Limb (tissue), 2 donors: ENCODE data around the gene NME2.
"Not testable (repeated sequence)": the region's sequence is repeated elsewhere in the genome, so short reads cannot be mapped to it uniquely, and the experiment has no call there.

Experiments
- DNase-seq, 2 donors: peaks; one replicate each; pipeline ENCODE4 v3.0.0-alpha.2; 2016; ENCODE audit errors: extremely low spot score in 2 of 2

Gene NME2

GRCh38 chr17:51152766-51153209 lies 13.4 kb upstream of the NME2 start:
- no peak for DNase-seq

GRCh38 chr17:51153210-51154072 lies 12.8 kb upstream of the NME2 start, which contains the start of gene NME1:
TSS of gene NME1 (plus strand) at chr17:51153559. CDS start at chr17:51155655, 2,096 bp downstream.
- peak; percentile 98 to 99 for DNase-seq

DNA sequence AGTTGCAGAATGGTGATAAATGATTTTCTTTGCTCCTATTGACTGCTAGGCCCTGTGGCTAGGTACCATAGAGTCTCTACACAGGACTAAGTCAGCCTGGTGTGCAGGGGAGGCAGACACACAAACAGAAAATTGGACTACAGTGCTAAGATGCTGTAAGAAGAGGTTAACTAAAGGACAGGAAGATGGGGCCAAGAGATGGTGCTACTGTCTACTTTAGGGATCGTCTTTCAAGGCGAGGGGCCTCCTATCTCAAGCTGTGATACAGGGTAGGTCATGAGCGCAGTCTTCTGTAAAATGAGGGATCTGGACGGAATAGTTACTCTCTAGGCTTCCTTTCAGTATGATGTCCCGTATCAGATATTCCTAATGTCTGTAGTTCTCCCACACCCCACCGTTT lies 12.0 kb upstream of the NME2 start:
- no peak for DNase-seq

GRCh38 chr17:51155416-51155815 lies 10.8 kb upstream of the NME2 start:
- DNase-seq, result no peak

- DNase-seq, result no peak
These were observed 6.6 kb upstream of the NME2 start for GRCh38 chr17:51159604-51160003.

- DNase-seq, result no peak
These were observed 4.7 kb upstream of the NME2 start for GRCh38 chr17:51161541-51161940.

GRCh38 chr17:51164911-51165679 lies 1.1 kb upstream of the NME2 start:
- no peak for DNase-seq

DNA sequence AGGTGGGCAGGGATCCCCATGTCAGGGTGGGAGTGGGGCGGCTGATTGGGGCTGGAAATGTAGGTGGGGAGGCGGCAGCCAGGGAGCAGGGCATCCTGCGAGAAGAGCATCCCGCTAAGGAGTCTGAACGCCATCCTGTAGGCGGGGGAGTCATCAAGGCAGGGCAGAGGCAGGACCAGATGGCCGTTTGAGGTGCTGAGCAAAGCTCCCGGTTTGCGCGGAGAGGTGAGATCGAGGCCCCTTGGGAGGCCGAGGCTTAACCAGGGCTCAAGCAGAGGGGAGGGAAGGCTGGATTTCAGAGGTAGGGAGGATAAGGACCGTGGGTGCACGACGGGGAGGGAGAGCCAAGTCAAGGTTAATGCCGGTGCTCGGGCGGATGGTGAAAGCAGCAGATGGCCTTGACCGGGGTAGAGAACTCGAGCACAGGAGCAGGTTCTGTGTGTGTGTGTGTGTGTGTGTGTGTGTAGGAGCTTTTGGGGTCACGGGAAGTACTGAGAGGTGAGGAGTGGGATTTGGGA lies 472 bp upstream of the NME2 start:
- DNase-seq, result no peak

GRCh38 chr17:51166987-51167931 lies 1.0 kb downstream of the NME2 start:
- DNase-seq, result peak in 1 of 2 donors; percentile 79

- no peak for DNase-seq
These were observed 3.1 kb downstream of the NME2 start for GRCh38 chr17:51169340-51169739.

DNA sequence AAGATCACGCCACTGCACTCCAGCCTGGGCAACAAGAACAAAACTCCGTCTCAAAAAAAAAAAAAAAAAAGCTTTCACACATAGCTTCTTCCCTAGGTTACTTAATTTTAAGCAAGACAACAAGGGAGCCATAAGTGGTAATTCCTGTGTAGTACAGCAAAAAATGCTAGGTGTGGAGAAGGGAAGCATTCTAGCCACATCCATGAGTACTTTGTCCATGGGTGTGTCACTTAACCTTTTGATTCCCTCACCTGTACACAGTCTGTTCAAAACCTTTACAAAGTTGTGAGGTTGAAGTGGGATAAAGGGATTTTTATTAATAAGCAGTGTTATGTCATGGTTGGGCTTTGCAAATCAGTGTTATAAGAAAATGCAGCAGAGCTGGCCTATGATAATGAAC lies 4.5 kb downstream of the NME2 start:
- DNase-seq, result no peak

- not testable (repeated sequence) for DNase-seq
These were observed 5.8 kb downstream of the NME2 start for GRCh38 chr17:51172030-51172429.

DNA sequence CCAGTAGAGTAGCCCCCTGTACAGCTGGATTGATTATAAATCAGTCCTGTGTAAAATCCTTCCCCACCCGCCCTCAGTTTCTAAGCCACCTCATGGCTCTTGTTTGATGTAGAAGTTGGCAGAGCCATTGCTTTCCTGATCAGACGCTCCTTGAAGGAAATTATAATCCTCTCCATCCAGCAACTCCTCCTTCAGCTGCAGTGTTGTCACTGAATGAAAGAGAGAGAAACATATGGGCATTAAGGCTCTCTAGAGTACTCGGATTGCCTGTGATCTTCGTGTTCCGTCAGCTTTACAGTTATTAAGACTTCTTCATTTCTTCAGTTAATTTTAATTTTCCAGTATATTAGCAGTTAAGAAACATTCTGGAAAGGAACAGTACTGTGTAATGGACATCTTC lies 14.3 kb downstream of the NME2 start:
- DNase-seq, result no peak

- no peak for DNase-seq
These were observed 17.9 kb downstream of the NME2 start for GRCh38 chr17:51184124-51184523.

DNA sequence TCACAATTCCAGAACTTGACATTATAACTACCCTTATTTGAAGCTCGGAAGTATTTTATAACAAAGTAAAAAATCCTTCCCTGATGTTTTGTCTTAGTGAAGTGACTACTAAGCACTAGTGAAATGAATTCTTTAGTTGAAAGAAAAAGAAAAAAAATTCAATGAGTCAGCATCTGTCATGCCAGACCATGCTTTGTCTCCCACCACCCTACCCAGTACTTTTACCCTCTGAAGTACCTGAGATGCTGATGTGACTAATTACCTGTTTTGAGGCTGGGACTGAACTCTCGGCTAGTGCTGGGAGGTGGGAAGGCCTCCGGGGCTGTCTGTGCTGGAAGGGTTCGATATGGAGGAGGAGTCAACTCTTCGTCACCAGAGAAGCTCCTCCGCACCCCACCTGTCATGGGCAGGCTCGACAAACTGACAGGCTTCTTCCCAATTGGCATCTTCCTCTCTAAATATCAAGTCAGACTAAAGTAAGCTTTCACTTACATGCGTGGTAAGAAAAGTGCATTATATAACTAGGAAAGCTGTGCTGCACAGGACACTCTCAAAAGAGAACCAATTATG lies 19.6 kb downstream of the NME2 start:
- no peak for DNase-seq

DNA sequence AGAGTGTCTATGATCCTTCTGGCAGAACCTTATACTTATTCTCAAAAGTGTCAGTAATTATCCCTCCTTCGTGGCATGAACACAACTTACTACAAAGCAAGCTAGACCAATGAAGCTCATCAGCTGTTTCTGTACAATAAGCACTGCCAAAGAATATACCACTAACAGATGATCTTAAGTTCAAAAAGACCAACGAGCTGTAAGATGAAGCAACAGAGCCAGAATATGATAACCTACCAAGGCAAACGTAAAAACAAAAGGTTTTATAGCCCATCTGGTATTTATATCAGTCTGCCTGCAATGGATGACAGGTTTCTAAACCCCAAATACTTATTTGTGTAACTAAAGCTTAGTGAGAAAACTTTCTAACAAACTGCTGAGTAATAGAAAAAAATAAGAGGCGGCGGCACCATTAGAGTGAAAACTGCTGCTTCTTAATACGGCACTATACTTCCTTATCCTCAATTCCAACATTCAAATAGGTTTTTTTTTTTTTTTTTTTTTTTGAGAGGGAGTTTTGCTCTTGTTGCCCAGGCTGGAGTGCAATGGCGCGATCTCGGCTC lies 22.1 kb downstream of the NME2 start:
- DNase-seq, result no peak

DNA sequence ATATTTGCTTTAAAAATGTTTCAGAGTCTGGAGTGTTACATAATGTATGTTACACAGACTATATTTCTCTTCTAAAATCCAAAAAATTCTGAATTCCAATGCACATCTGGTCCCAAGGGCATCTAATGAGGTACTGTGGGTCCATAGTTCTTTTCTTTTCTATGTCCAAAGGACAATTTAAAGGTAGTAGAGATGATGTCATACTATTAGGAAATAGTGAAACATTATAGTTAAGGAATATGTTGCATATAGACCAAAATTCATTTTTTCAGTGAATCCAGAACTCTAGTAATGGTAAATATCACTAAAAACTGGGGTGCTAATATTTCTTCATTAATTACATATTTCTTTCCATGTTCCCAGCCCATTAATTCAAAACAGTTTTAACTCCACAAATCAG lies 23.0 kb downstream of the NME2 start:
- no peak for DNase-seq

DNA sequence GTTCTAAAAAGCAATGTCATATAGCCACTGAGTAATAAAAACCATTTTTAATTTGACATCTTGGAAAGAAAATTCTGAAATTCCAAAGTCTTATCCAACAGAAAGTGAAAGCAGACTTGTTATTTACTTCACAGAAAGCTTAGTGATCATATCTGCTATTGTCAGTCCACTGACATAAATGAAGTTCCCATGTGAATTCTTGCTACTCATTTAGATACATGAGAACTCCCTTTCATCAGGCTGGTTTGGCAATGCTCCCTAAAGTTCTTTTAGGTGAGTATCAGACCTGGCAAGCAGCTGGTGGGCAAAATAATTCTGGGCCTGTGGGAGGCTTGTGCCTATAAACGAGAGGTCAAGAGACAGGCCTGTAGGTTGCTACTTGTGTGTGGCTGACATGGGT lies 23.4 kb downstream of the NME2 start:
- no peak for DNase-seq

DNA sequence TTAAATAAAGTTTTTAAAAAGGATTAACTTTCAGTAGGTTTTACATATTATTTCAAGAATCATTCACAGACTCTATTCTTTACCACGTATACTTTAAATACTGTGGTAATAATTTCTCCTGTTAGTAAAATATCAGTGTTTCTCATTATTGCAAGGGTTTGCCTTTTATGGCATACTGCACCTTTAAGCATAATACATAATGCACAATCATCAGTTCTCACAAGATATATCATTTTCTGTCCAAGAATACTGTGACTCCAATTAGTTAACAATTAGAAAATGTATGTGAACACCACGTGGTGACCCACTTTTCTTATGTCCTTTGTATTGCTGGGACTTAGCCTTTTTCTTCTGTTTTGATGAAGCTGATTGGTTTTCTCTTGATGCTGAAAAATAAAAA lies 25.7 kb downstream of the NME2 start:
- DNase-seq, result no peak

- no peak for DNase-seq
These were observed 31.5 kb downstream of the NME2 start for GRCh38 chr17:51197754-51198153.

GRCh38 chr17:51200295-51200694 lies 34.1 kb downstream of the NME2 start:
- DNase-seq, result no peak
